ENCODE data around the gene ADCY2. TPM values are rescaled to one million over a fixed set of nuclear protein-coding genes. Genes with fewer than 3 reads are reported as not detected.

Gene ADCY2
- total RNA-seq: not detected in 2 replicates

GRCh38 chr5:7395947-7396712, at the start of gene ADCY2:
Gene ADCY2 (plus strand): TSS chr5:7396138. CDS start chr5:7396297, 159 bp downstream.

GRCh38 chr5:7850395-7851239, 454.7 kb downstream of the ADCY2 start, which contains the start of gene CFAP90:
Gene CFAP90 (minus strand): TSS chr5:7851133. CDS start chr5:7851021, 112 bp downstream.

GRCh38 chr5:7868773-7869473, 473.0 kb downstream of the ADCY2 start, which contains the start of the genes FASTKD3 and MTRR:
Gene FASTKD3 (minus strand): TSS chr5:7869031. CDS start chr5:7868083, 948 bp downstream.
Gene MTRR (plus strand): TSS chr5:7869148. CDS start chr5:7870795, 1,647 bp downstream.

